Urothelium cell line (cell line): ENCODE data around the gene ST6GALNAC1.

Source experiments
- DNase-seq: peaks from one replicate; pipeline ENCODE4 v3.0.0; 2011; ENCODE audit warnings: low spot score, mixed read lengths
- FAIRE-seq: peaks from 2 replicates; lab custom pipeline; 2011; peaks lifted over from hg19 to GRCh38; lab: Jason Lieb, UNC

Gene ST6GALNAC1

DNA sequence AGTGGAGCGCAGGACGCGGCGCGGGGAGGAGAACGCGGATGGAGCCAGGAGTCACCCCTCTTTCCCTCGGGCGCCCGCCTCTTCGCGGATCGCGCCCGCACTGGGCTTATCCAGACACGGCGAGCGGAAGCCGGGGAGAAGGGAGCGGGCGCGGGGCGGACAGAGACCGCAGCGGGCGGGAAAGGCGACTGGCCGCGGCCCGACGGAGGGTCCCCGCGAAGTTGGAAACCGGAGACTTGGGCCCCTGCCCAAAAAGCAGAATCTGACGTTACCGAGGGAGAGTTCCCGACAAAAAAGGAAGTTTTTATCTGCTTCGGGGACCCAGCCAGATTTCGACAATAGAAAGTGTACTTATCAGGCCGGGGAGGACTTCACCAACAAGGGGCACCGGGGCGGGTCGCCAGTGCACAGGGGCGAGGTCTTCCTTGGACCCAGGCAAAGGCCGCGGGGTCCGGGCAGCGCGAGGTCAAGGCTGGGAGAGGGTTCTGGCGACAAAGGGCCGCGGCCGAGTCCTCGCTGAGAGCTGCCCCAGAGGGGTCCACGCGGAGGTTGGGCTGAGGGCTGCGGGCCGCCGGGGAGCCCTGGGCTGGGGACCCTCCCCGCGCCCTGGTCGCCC is 58.4 kb downstream of the ST6GALNAC1 start:
- FAIRE-seq (no peak), DNase-seq (no peak)

DNA sequence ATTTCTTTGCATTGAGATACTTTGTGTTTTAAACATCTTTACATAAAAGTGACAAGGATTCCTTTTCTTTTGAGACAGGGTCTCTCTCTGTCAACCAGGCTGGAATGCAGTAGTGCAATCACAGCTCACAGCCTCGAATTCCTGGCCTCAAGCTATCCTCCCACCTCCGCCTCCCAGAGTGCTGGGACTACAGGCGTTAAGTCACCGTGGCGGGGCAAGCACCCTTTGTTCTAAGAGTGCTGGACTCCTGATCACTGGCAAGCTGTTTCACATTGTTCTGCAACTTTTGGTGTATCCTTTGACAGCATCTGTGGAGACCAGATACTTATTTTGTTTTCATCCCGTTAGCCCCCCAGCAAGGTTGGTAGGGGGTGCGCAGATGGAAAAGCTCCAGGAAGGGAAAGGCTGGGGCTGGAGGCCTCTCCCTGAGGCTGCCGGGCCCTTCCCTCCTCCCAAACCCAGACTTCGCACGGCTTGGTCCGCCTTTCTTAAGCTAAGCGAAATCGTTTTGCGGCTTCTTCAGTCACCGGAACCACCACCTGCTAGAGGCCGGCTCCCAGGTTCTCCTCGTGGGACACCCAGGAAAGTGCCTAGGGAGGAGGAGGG is 59.0 kb downstream of the ST6GALNAC1 start:
- no peak for FAIRE-seq

GRCh38 chr17:76582660-76583059 is 60.9 kb downstream of the ST6GALNAC1 start:
- DNase-seq (no peak), FAIRE-seq (no peak)

More for the DNA sequence above, 59.0 kb downstream of the ST6GALNAC1 start:
- no peak for DNase-seq

GRCh38 chr17:76581515-76581914 is 62.0 kb downstream of the ST6GALNAC1 start:
- no peak for DNase-seq
- no peak for FAIRE-seq

GRCh38 chr17:76579281-76579680 is 64.3 kb downstream of the ST6GALNAC1 start:
- DNase-seq = no peak
- no peak for FAIRE-seq

DNA sequence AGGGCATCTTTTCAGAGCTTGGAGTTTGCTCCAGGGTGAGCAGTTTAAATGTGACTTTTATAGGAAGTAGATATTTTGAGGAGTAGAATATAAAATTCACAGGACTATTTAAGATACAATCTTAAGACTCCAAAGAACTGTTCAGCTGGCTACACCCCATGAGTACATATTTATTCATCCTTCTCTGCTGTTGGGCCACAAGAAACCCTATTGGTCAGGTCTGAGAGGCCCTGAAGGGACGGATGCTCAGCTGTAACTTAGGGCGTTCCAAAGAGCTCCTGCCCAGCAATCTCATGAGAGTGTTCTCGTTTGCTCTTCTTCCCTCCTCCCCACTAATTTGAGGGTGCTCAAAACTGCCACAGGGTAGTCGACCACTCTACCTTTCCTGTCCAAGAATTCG is 65.2 kb downstream of the ST6GALNAC1 start:
- no peak for FAIRE-seq

GRCh38 chr17:76577876-76578275 is 65.7 kb downstream of the ST6GALNAC1 start:
- DNase-seq (no peak), FAIRE-seq (no peak)

More for the DNA sequence above, 65.2 kb downstream of the ST6GALNAC1 start:
- no peak for DNase-seq

DNA sequence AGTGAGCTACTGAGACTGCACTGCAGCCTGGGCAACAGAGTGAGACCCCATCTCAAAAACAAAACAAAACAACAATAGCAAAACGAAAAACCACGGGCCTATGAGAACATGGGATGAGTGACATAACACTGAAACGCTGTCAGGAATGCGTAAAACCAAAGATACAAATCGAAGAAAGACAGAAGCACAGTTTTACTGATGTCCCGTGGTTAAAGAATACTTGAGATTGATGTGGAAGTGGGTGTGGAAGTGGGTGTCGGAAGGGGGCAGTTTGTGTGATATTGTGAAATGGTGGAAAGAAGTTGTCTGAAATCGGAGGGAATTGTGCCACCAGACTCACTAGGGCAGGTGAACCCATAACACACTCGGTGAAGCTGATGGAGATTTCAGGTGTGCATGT is 67.4 kb downstream of the ST6GALNAC1 start:
- FAIRE-seq = peak; percentile 50
- DNase-seq = no peak

GRCh38 chr17:76575570-76575969 is 68.0 kb downstream of the ST6GALNAC1 start:
- DNase-seq (no peak), FAIRE-seq (no peak)
